ENCODE measurements around the gene IFT57.

IFT57 gene

GRCh38 chr3:108182339-108182738 lies 39.9 kb downstream of the IFT57 start:
- H3K27ac ChIP-seq (ENCODE audit: low read depth, low read length): no peak overlapping the region
- no peaks in the 10 kb centered on the region for H3K27me3 ChIP-seq (ENCODE audit: low read length)
- H3K9ac ChIP-seq (ENCODE audit: low read length): no peak overlapping the region
- no peak overlapping the region for H3K4me2 ChIP-seq (ENCODE audit: low read depth, low read length, poor library complexity, severe bottlenecking)
- H3K9me3 ChIP-seq (ENCODE audit: insufficient read depth, low read length): no peaks in the 10 kb centered on the region
- no peaks in the 10 kb centered on the region for H3F3A ChIP-seq (ENCODE audit: insufficient read depth)
- no peaks in the 10 kb centered on the region for H3K79me2 ChIP-seq (ENCODE audit: insufficient read depth, low read length)
- no peaks in the 10 kb centered on the region for H4K20me1 ChIP-seq (ENCODE audit: low read depth, low read length)
- TF ChIP-seq CTCF (IDR thresholded peaks at IDR 0.05; ENCODE audit: insufficient read depth, low read length, poor library complexity, severe bottlenecking): no peak
- TF ChIP-seq EZH2phosphoT487 (conservative IDR thresholded peaks at IDR 0.05; ENCODE audit: low read length): no peak
- H3K4me3 ChIP-seq (ENCODE audit: insufficient read depth, low read length, poor library complexity, severe bottlenecking): no peak overlapping the region
- H3K36me3 ChIP-seq (ENCODE audit: low read length): no peaks in the 10 kb centered on the region; the same call in 1 of the 2 replicates
- H2AFZ ChIP-seq (ENCODE audit: low read depth, low read length, severe bottlenecking): no peak overlapping the region
- no peaks in the 10 kb centered on the region for H3K9me2 ChIP-seq (replicated peaks; ENCODE audit: insufficient read depth, low read length)

GRCh38 chr3:108181172-108181571 lies 41.1 kb downstream of the IFT57 start:
- H3K79me2 ChIP-seq (ENCODE audit: insufficient read depth, low read length): no peaks in the 10 kb centered on the region
- no peak overlapping the region for H3K4me3 ChIP-seq (ENCODE audit: insufficient read depth, low read length, poor library complexity, severe bottlenecking)
- H3K9me3 ChIP-seq (ENCODE audit: insufficient read depth, low read length): no peaks in the 10 kb centered on the region
- H3K9me2 ChIP-seq (replicated peaks; ENCODE audit: insufficient read depth, low read length): no peaks in the 10 kb centered on the region
- H3F3A ChIP-seq (ENCODE audit: insufficient read depth): no peaks in the 10 kb centered on the region
- H3K4me2 ChIP-seq (ENCODE audit: low read depth, low read length, poor library complexity, severe bottlenecking): no peak overlapping the region
- H4K20me1 ChIP-seq (ENCODE audit: low read depth, low read length): no peaks in the 10 kb centered on the region
- TF ChIP-seq EZH2phosphoT487 (conservative IDR thresholded peaks at IDR 0.05; ENCODE audit: low read length) (no peak), CTCF (IDR thresholded peaks at IDR 0.05; ENCODE audit: insufficient read depth, low read length, poor library complexity, severe bottlenecking) (no peak)
- H3K36me3 ChIP-seq (ENCODE audit: low read length): no peaks in the 10 kb centered on the region
- no peak overlapping the region for H2AFZ ChIP-seq (ENCODE audit: low read depth, low read length, severe bottlenecking)
- H3K27me3 ChIP-seq (ENCODE audit: low read length): no peaks in the 10 kb centered on the region
- no peak overlapping the region for H3K27ac ChIP-seq (ENCODE audit: low read depth, low read length)
- H3K9ac ChIP-seq (ENCODE audit: low read length): no peak overlapping the region

GRCh38 chr3:108180194-108180593 lies 42.0 kb downstream of the IFT57 start:
- H3K4me2 ChIP-seq (ENCODE audit: low read depth, low read length, poor library complexity, severe bottlenecking): no peak overlapping the region
- H3K27ac ChIP-seq (ENCODE audit: low read depth, low read length): no peak overlapping the region
- H3K9me2 ChIP-seq (replicated peaks; ENCODE audit: insufficient read depth, low read length): no peaks in the 10 kb centered on the region
- no peak overlapping the region for H3K4me3 ChIP-seq (ENCODE audit: insufficient read depth, low read length, poor library complexity, severe bottlenecking)
- H3K27me3 ChIP-seq (ENCODE audit: low read length): no peaks in the 10 kb centered on the region
- no peaks in the 10 kb centered on the region for H3K36me3 ChIP-seq (ENCODE audit: low read length)
- H4K20me1 ChIP-seq (ENCODE audit: low read depth, low read length): no peaks in the 10 kb centered on the region
- no peaks in the 10 kb centered on the region for H3K79me2 ChIP-seq (ENCODE audit: insufficient read depth, low read length)
- no peaks in the 10 kb centered on the region for H3K9me3 ChIP-seq (ENCODE audit: insufficient read depth, low read length)
- no peak for TF ChIP-seq EZH2phosphoT487 (conservative IDR thresholded peaks at IDR 0.05; ENCODE audit: low read length)
- no peak for TF ChIP-seq CTCF (IDR thresholded peaks at IDR 0.05; ENCODE audit: insufficient read depth, low read length, poor library complexity, severe bottlenecking)
- no peak overlapping the region for H3K9ac ChIP-seq (ENCODE audit: low read length)
- no peaks in the 10 kb centered on the region for H3F3A ChIP-seq (ENCODE audit: insufficient read depth)
- H2AFZ ChIP-seq (ENCODE audit: low read depth, low read length, severe bottlenecking): no peak overlapping the region

Data from SU-DHL-6 (cell line).